K562 (cell line): ENCODE results near the gene PTCH2. TPM values are rescaled to one million over a fixed set of nuclear protein-coding genes. Genes with fewer than 3 reads are reported as not detected.

Experiments
- C11orf30 ChIP-seq: fragments of 450-650 bp; IDR thresholded peaks from 2 replicates; pipeline ENCODE4 v1.6.1; 2016; ENCODE audit warnings: low read depth, mild to moderate bottlenecking
- CTBP1 ChIP-seq: fragments of 450-650 bp; IDR thresholded peaks from 2 replicates; pipeline ENCODE4 v1.6.1; 2016; ENCODE audit warnings: borderline replicate concordance
- CUX1 ChIP-seq: fragments of 200-800 bp; sonication (Bioruptor generic); IDR thresholded peaks from 2 replicates; pipeline ENCODE4 v1.6.1; 2016; ENCODE audit warnings: missing genetic modification characterization, missing compliant biosample characterization
- FOXK2 ChIP-seq, 2 experiments: fragments of 450-650 bp; IDR thresholded peaks in 1 of 2; conservative IDR thresholded peaks in 1 of 2; 2 replicates each; pipeline ENCODE4 v1.6.1; 2016; ENCODE audit warnings: low read depth in 2 of 2, mild to moderate bottlenecking in 1 of 2
- HMG20B ChIP-seq: fragments of 250-450 bp; sonication (Bioruptor Pico); IDR thresholded peaks from 2 replicates; pipeline ENCODE4 v1.5.0; 2021; ENCODE audit warnings: mild to moderate bottlenecking
- KDM5B ChIP-seq: fragments of 200-600 bp; sonication (generic); IDR thresholded peaks from 2 replicates; pipeline ENCODE4 v1.6.1; 2012; ENCODE audit warnings: low read depth, mild to moderate bottlenecking, moderate library complexity, low read length, control low read depth, inconsistent platforms; ENCODE audit not compliant: insufficient replicate concordance
- MBD1 ChIP-seq: fragments of 250-450 bp; sonication (Bioruptor Pico); IDR thresholded peaks from 2 replicates; pipeline ENCODE4 v1.8.0; 2022; ENCODE audit warnings: inconsistent platforms
- NELFE ChIP-seq: IDR thresholded peaks from 2 replicates; pipeline ENCODE4 v1.6.1; 2011; ENCODE audit warnings: mild to moderate bottlenecking; ENCODE audit not compliant: insufficient read depth, insufficient read length
- NR4A1 ChIP-seq, 2 experiments: fragments of 250-450 bp in 1 of 2; fragments of 450-650 bp in 1 of 2; sonication (Bioruptor Pico) in 1 of 2; IDR thresholded peaks; 2 replicates each; pipeline versions ENCODE4 v1.4.0 to v1.6.1; 2016 to 2020; ENCODE audit warnings: mild to moderate bottlenecking in 2 of 2, missing compliant biosample characterization in 1 of 2, missing genetic modification characterization in 1 of 2, moderate library complexity in 1 of 2
- PHF20 ChIP-seq: fragments of 450-650 bp; IDR thresholded peaks from 2 replicates; pipeline ENCODE4 v1.6.1; 2018; ENCODE audit not compliant: partially characterized antibody
- RBM25 ChIP-seq: fragments of 200-400 bp; formaldehyde crosslinking; IDR thresholded peaks from 2 replicates; pipeline ENCODE4 v1.6.1; 2018; ENCODE audit warnings: low read length, low read depth, moderate library complexity; ENCODE audit not compliant: severe bottlenecking
- SMC3 ChIP-seq: conservative IDR thresholded peaks from 2 replicates; pipeline ENCODE4 v1.6.1; 2011; ENCODE audit warnings: low read depth, low read length, improper control_type of control experiment; ENCODE audit not compliant: insufficient read depth
- ZBTB33 ChIP-seq: sonication (generic); formaldehyde crosslinking; IDR thresholded peaks from 2 replicates; pipeline ENCODE4 v1.8.1; 2023; ENCODE audit warnings: mild to moderate bottlenecking, missing genetic modification reagents
- polyA plus RNA-seq, 8 experiments: library from polyadenylated mRNA; depleted of rRNA in 4 of 8; stranded (reverse) in 5 of 8; unstranded in 3 of 8; fragments of >200 nt; fragmentation: Nextera tagmentation in 2 of 8; fragmentation: Illumina TruSeq in 1 of 8; extraction: Ambion mirVana in 2 of 8; extraction: Trizol in 1 of 8; gene quantifications; 2 replicates each; pipeline versions ENCODE4 v1.2.1 to v1.2.3, GENCODE V29; 2011 to 2014; ENCODE audit warnings: inconsistent platforms in 1 of 8, missing spikeins in 1 of 8
- total RNA-seq, 7 experiments: library from RNA; depleted of rRNA in 6 of 7; stranded (reverse); fragments of >200 nt in 6 of 7; fragmentation: Illumina TruSeq in 2 of 7; extraction: Trizol in 2 of 7; gene quantifications; 2 replicates each; pipeline versions ENCODE4 v1.2.1 to v1.2.3, GENCODE V29; 2011 to 2021; ENCODE audit warnings: low replicate concordance in 1 of 7
- TF ChIP-seq, protein P1 (sequence below): fragments of 250-450 bp; sonication (Bioruptor Pico); IDR thresholded peaks from 2 replicates; pipeline ENCODE4 v1.4.0; 2020; ENCODE audit warnings: mild to moderate bottlenecking, moderate library complexity
- TF ChIP-seq, protein P2 (sequence below): sonication (generic); formaldehyde crosslinking; IDR thresholded peaks from 2 replicates; pipeline ENCODE4 v1.9.0; 2022; ENCODE audit warnings: mild to moderate bottlenecking, missing genetic modification reagents

Gene PTCH2
- total and polyA plus RNA-seq, 9 of the 15 experiments (the other 6 are each of a cell fraction or from before 2014, with no cell fraction given) = 0.15 to 27.3 (median 0.48) TPM; not detected in 1

GRCh38 chr1:44827197-44828002, 15.7 kb downstream of the PTCH2 start (continued):
- TF ChIP-seq NELFE (no peak), MBD1 (CRISPR knock-in tag) (no peak), CTBP1 (no peak), HMG20B (CRISPR knock-in tag) (no peak), SMC3 (0 out of 2 replicates have a peak, but pooled peaks have one; percentile 24), RBM25 (no peak), FOXK2 (conservative IDR thresholded peaks at IDR 0.05 in 1 of 2, IDR thresholded peaks at IDR 0.05 in 1 of 2; ENCODE audit: low read depth in 2 of 2) (no peak), KDM5B (no peak), ZBTB33 (CRISPR knock-in tag) (peak; percentile 98), C11orf30 (no peak), CUX1 (CRISPR knock-in tag) (no peak), PHF20 (no peak), NR4A1 (CRISPR knock-in tag; IDR thresholded peaks at IDR 0.05) (no peak), NR4A1 (tag; IDR thresholded peaks at IDR 0.05) (no peak)
- TF ChIP-seq, protein P1, sequence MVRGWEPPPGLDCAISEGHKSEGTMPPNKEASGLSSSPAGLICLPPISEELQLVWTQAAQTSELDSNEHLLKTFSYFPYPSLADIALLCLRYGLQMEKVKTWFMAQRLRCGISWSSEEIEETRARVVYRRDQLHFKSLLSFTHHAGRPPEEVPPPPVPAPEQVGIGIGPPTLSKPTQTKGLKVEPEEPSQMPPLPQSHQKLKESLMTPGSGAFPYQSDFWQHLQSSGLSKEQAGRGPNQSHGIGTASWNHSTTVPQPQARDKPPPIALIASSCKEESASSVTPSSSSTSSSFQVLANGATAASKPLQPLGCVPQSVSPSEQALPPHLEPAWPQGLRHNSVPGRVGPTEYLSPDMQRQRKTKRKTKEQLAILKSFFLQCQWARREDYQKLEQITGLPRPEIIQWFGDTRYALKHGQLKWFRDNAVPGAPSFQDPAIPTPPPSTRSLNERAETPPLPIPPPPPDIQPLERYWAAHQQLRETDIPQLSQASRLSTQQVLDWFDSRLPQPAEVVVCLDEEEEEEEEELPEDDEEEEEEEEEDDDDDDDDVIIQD = no peak
- TF ChIP-seq, protein P2, sequence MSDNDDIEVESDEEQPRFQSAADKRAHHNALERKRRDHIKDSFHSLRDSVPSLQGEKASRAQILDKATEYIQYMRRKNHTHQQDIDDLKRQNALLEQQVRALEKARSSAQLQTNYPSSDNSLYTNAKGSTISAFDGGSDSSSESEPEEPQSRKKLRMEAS (CRISPR knock-in tag) = no peak
